ENCODE results near the gene HSDL2. TPM values are rescaled to one million over a fixed set of nuclear protein-coding genes. Genes with fewer than 3 reads are reported as not detected.
"Not testable (repeated sequence)": the region's sequence is repeated elsewhere in the genome, so short reads cannot be mapped to it uniquely, and the experiment has no call there.

Gene HSDL2
- total RNA-seq, 1 donor from 2014 or later: 4.8 TPM

- Mint-ChIP-seq H3K36me3 (ENCODE audit: unreplicated experiment) (peaks cover 17% of the 10 kb centered on the region), H3K27me3 (ENCODE audit: unreplicated experiment) (no peaks in the 10 kb centered on the region), H3K4me3 (ENCODE audit: unreplicated experiment) (no peak overlapping the region), H3K9me3 (ENCODE audit: unreplicated experiment) (no peaks in the 10 kb centered on the region), H3K27ac (ENCODE audit: unreplicated experiment) (no peak overlapping the region), H3K4me1 (ENCODE audit: low read depth, unreplicated experiment) (no peaks in the 10 kb centered on the region)
- no peak for DNase-seq
- TF ChIP-seq CTCF (IDR thresholded peaks at IDR 0.05; ENCODE audit: partially characterized antibody, unreplicated experiment): no peak
Observed at GRCh38 chr9:112366591-112366990, 13.3 kb upstream of the HSDL2 start.

GRCh38 chr9:112367465-112367864, 12.4 kb upstream of the HSDL2 start:
- no peaks in the 10 kb centered on the region for H3K27me3 Mint-ChIP-seq (ENCODE audit: unreplicated experiment)
- DNase-seq: no peak
- peaks cover 17% of the 10 kb centered on the region for H3K36me3 Mint-ChIP-seq (ENCODE audit: unreplicated experiment)
- no peak for TF ChIP-seq CTCF (IDR thresholded peaks at IDR 0.05; ENCODE audit: partially characterized antibody, unreplicated experiment)
- H3K4me1 Mint-ChIP-seq (ENCODE audit: low read depth, unreplicated experiment): no peaks in the 10 kb centered on the region
- no peak overlapping the region for H3K4me3 Mint-ChIP-seq (ENCODE audit: unreplicated experiment)
- H3K27ac Mint-ChIP-seq (ENCODE audit: unreplicated experiment): no peak overlapping the region
- H3K9me3 Mint-ChIP-seq (ENCODE audit: unreplicated experiment): no peaks in the 10 kb centered on the region

- Mint-ChIP-seq H3K36me3 (ENCODE audit: unreplicated experiment) (peaks cover 15% of the 10 kb centered on the region), H3K4me3 (ENCODE audit: unreplicated experiment) (no peak overlapping the region), H3K9me3 (ENCODE audit: unreplicated experiment) (no peaks in the 10 kb centered on the region), H3K4me1 (ENCODE audit: low read depth, unreplicated experiment) (no peaks in the 10 kb centered on the region), H3K27ac (ENCODE audit: unreplicated experiment) (no peak overlapping the region), H3K27me3 (ENCODE audit: unreplicated experiment) (no peaks in the 10 kb centered on the region)
- no peak for TF ChIP-seq CTCF (IDR thresholded peaks at IDR 0.05; ENCODE audit: partially characterized antibody, unreplicated experiment)
- DNase-seq: no peak
Observed at GRCh38 chr9:112369817-112370216, 10.1 kb upstream of the HSDL2 start.

- Mint-ChIP-seq H3K4me3 (ENCODE audit: unreplicated experiment) (no peak overlapping the region), H3K9me3 (ENCODE audit: unreplicated experiment) (no peaks in the 10 kb centered on the region)
Observed at GRCh38 chr9:112371060-112371459, 8.8 kb upstream of the HSDL2 start.

GRCh38 chr9:112373666-112374065, 6.2 kb upstream of the HSDL2 start:
- H3K4me1 Mint-ChIP-seq (ENCODE audit: low read depth, unreplicated experiment); H3K27me3 Mint-ChIP-seq (ENCODE audit: unreplicated experiment); H3K36me3 Mint-ChIP-seq (ENCODE audit: unreplicated experiment); H3K27ac Mint-ChIP-seq (ENCODE audit: unreplicated experiment); H3K4me3 Mint-ChIP-seq (ENCODE audit: unreplicated experiment); DNase-seq; H3K9me3 Mint-ChIP-seq (ENCODE audit: unreplicated experiment): not testable (repeated sequence)

More at GRCh38 chr9:112371060-112371459, 8.8 kb upstream of the HSDL2 start:
- Mint-ChIP-seq H3K4me1 (ENCODE audit: low read depth, unreplicated experiment) (no peaks in the 10 kb centered on the region), H3K27me3 (ENCODE audit: unreplicated experiment) (no peaks in the 10 kb centered on the region), H3K36me3 (ENCODE audit: unreplicated experiment) (peaks cover 4% of the 10 kb centered on the region), H3K27ac (ENCODE audit: unreplicated experiment) (no peak overlapping the region)
- TF ChIP-seq CTCF (IDR thresholded peaks at IDR 0.05; ENCODE audit: partially characterized antibody, unreplicated experiment): no peak
- no peak for DNase-seq

GRCh38 chr9:112374232-112374631, 5.7 kb upstream of the HSDL2 start:
- H3K36me3 Mint-ChIP-seq (ENCODE audit: unreplicated experiment); H3K4me1 Mint-ChIP-seq (ENCODE audit: low read depth, unreplicated experiment); DNase-seq; H3K9me3 Mint-ChIP-seq (ENCODE audit: unreplicated experiment); H3K27me3 Mint-ChIP-seq (ENCODE audit: unreplicated experiment); H3K4me3 Mint-ChIP-seq (ENCODE audit: unreplicated experiment); H3K27ac Mint-ChIP-seq (ENCODE audit: unreplicated experiment): not testable (repeated sequence)

Measured in glutamatergic neuron (in vitro differentiated cells).